Measurements from ENCODE around the gene LDB2.

- no peak for TF ChIP-seq EZH2 (IDR thresholded peaks at IDR 0.05; ENCODE audit: low read depth, unreplicated experiment)
- TF ChIP-seq, protein P1, sequence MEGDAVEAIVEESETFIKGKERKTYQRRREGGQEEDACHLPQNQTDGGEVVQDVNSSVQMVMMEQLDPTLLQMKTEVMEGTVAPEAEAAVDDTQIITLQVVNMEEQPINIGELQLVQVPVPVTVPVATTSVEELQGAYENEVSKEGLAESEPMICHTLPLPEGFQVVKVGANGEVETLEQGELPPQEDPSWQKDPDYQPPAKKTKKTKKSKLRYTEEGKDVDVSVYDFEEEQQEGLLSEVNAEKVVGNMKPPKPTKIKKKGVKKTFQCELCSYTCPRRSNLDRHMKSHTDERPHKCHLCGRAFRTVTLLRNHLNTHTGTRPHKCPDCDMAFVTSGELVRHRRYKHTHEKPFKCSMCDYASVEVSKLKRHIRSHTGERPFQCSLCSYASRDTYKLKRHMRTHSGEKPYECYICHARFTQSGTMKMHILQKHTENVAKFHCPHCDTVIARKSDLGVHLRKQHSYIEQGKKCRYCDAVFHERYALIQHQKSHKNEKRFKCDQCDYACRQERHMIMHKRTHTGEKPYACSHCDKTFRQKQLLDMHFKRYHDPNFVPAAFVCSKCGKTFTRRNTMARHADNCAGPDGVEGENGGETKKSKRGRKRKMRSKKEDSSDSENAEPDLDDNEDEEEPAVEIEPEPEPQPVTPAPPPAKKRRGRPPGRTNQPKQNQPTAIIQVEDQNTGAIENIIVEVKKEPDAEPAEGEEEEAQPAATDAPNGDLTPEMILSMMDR (conservative IDR thresholded peaks at IDR 0.05; ENCODE audit: low read depth in 2 of 2), result no peak
- no peak for TF ChIP-seq JUNB (IDR thresholded peaks at IDR 0.05; ENCODE audit: unreplicated experiment)
- TF ChIP-seq EZH2phosphoT487 (IDR thresholded peaks at IDR 0.05; ENCODE audit: unreplicated experiment), result no peak
- TF ChIP-seq POLR2AphosphoS5 (IDR thresholded peaks at IDR 0.05; ENCODE audit: low read depth), result no peak
- no peak for TF ChIP-seq STAT1 (IDR thresholded peaks at IDR 0.05; ENCODE audit: unreplicated experiment)
- TF ChIP-seq, protein P2, sequence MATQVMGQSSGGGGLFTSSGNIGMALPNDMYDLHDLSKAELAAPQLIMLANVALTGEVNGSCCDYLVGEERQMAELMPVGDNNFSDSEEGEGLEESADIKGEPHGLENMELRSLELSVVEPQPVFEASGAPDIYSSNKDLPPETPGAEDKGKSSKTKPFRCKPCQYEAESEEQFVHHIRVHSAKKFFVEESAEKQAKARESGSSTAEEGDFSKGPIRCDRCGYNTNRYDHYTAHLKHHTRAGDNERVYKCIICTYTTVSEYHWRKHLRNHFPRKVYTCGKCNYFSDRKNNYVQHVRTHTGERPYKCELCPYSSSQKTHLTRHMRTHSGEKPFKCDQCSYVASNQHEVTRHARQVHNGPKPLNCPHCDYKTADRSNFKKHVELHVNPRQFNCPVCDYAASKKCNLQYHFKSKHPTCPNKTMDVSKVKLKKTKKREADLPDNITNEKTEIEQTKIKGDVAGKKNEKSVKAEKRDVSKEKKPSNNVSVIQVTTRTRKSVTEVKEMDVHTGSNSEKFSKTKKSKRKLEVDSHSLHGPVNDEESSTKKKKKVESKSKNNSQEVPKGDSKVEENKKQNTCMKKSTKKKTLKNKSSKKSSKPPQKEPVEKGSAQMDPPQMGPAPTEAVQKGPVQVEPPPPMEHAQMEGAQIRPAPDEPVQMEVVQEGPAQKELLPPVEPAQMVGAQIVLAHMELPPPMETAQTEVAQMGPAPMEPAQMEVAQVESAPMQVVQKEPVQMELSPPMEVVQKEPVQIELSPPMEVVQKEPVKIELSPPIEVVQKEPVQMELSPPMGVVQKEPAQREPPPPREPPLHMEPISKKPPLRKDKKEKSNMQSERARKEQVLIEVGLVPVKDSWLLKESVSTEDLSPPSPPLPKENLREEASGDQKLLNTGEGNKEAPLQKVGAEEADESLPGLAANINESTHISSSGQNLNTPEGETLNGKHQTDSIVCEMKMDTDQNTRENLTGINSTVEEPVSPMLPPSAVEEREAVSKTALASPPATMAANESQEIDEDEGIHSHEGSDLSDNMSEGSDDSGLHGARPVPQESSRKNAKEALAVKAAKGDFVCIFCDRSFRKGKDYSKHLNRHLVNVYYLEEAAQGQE (IDR thresholded peaks at IDR 0.05; ENCODE audit: unreplicated experiment), result no peak
- no peak for TF ChIP-seq ETS1 (IDR thresholded peaks at IDR 0.05)
- TF ChIP-seq, protein P3, sequence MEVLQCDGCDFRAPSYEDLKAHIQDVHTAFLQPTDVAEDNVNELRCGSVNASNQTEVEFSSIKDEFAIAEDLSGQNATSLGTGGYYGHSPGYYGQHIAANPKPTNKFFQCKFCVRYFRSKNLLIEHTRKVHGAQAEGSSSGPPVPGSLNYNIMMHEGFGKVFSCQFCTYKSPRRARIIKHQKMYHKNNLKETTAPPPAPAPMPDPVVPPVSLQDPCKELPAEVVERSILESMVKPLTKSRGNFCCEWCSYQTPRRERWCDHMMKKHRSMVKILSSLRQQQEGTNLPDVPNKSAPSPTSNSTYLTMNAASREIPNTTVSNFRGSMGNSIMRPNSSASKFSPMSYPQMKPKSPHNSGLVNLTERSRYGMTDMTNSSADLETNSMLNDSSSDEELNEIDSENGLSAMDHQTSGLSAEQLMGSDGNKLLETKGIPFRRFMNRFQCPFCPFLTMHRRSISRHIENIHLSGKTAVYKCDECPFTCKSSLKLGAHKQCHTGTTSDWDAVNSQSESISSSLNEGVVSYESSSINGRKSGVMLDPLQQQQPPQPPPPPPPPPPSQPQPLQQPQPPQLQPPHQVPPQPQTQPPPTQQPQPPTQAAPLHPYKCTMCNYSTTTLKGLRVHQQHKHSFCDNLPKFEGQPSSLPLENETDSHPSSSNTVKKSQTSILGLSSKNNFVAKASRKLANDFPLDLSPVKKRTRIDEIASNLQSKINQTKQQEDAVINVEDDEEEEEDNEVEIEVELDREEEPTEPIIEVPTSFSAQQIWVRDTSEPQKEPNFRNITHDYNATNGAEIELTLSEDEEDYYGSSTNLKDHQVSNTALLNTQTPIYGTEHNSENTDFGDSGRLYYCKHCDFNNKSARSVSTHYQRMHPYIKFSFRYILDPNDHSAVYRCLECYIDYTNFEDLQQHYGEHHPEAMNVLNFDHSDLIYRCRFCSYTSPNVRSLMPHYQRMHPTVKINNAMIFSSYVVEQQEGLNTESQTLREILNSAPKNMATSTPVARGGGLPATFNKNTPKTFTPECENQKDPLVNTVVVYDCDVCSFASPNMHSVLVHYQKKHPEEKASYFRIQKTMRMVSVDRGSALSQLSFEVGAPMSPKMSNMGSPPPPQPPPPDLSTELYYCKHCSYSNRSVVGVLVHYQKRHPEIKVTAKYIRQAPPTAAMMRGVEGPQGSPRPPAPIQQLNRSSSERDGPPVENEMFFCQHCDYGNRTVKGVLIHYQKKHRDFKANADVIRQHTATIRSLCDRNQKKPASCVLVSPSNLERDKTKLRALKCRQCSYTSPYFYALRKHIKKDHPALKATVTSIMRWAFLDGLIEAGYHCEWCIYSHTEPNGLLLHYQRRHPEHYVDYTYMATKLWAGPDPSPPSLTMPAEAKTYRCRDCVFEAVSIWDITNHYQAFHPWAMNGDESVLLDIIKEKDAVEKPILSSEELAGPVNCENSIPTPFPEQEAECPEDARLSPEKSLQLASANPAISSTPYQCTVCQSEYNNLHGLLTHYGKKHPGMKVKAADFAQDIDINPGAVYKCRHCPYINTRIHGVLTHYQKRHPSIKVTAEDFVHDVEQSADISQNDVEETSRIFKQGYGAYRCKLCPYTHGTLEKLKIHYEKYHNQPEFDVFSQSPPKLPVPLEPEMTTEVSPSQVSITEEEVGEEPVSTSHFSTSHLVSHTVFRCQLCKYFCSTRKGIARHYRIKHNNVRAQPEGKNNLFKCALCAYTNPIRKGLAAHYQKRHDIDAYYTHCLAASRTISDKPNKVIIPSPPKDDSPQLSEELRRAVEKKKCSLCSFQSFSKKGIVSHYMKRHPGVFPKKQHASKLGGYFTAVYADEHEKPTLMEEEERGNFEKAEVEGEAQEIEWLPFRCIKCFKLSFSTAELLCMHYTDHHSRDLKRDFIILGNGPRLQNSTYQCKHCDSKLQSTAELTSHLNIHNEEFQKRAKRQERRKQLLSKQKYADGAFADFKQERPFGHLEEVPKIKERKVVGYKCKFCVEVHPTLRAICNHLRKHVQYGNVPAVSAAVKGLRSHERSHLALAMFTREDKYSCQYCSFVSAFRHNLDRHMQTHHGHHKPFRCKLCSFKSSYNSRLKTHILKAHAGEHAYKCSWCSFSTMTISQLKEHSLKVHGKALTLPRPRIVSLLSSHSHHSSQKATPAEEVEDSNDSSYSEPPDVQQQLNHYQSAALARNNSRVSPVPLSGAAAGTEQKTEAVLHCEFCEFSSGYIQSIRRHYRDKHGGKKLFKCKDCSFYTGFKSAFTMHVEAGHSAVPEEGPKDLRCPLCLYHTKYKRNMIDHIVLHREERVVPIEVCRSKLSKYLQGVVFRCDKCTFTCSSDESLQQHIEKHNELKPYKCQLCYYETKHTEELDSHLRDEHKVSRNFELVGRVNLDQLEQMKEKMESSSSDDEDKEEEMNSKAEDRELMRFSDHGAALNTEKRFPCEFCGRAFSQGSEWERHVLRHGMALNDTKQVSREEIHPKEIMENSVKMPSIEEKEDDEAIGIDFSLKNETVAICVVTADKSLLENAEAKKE (CRISPR knock-in tag; IDR thresholded peaks at IDR 0.05), result no peak
Observed at GRCh38 chr4:16669036-16669435, 229.4 kb downstream of the LDB2 start.
